GM19025 (cell line): Measurements from ENCODE around the gene NFYB.
"Not testable (repeated sequence)": the region's sequence is repeated elsewhere in the genome, so short reads cannot be mapped to it uniquely, and the experiment has no call there.

Experiments used
- ATAC-seq: cut with Tn5 transposase; IDR thresholded peaks from one replicate; pipeline ENCODE4 v1.9.1; 2021; ENCODE audit warnings: mild to moderate bottlenecking, low read depth, moderate library complexity; ENCODE audit not compliant: unreplicated experiment

The NFYB gene

GRCh38 chr12:104122298-104122697 is 15.7 kb downstream of the NFYB start:
- no peak for ATAC-seq

GRCh38 chr12:104121001-104121400 is 17.0 kb downstream of the NFYB start:
- no peak for ATAC-seq

GRCh38 chr12:104115587-104115975 is 22.4 kb downstream of the NFYB start:
- no peak for ATAC-seq

GRCh38 chr12:104114834-104115586 is 23.0 kb downstream of the NFYB start:
- ATAC-seq = not testable (repeated sequence)

- ATAC-seq = no peak
Observed at GRCh38 chr12:104109446-104110271, 28.4 kb downstream of the NFYB start.

- ATAC-seq = no peak
Observed at GRCh38 chr12:104108755-104109445, 29.1 kb downstream of the NFYB start.

- no peak for ATAC-seq
Observed at GRCh38 chr12:104106965-104107364, 31.0 kb downstream of the NFYB start.

- no peak for ATAC-seq
Observed at GRCh38 chr12:104105461-104105860, 32.5 kb downstream of the NFYB start.

GRCh38 chr12:104097954-104098353 is 40.1 kb downstream of the NFYB start:
- no peak for ATAC-seq

GRCh38 chr12:104095289-104095688 is 42.7 kb downstream of the NFYB start:
- ATAC-seq = no peak

GRCh38 chr12:104094284-104094683 is 43.7 kb downstream of the NFYB start:
- no peak for ATAC-seq

GRCh38 chr12:104091136-104091535 is 46.9 kb downstream of the NFYB start:
- ATAC-seq = no peak

- ATAC-seq = no peak
Observed at GRCh38 chr12:104090685-104091084, 47.3 kb downstream of the NFYB start.

- ATAC-seq = no peak
Observed at GRCh38 chr12:104083769-104084475, 54.1 kb downstream of the NFYB start.

GRCh38 chr12:104080764-104081163 is 57.2 kb downstream of the NFYB start:
- no peak for ATAC-seq

GRCh38 chr12:104079024-104079423 is 59.0 kb downstream of the NFYB start:
- no peak for ATAC-seq

GRCh38 chr12:104073699-104074098 is 64.3 kb downstream of the NFYB start:
- no peak for ATAC-seq

- no peak for ATAC-seq
Observed at GRCh38 chr12:104072099-104072498, 65.9 kb downstream of the NFYB start.
